Adipocyte (in vitro differentiated cells): ENCODE data around the gene ZCRB1.

ENCODE experiments used
- DNase-seq: peaks from one replicate; pipeline ENCODE4 v3.0.0-alpha.2; 2015; ENCODE audit warnings: low read depth
- H3K27me3 ChIP-seq: replicated peaks from 2 replicates; pipeline ENCODE4 v1.7.0; 2013; ENCODE audit warnings: mild to moderate bottlenecking, low read length, moderate library complexity; ENCODE audit not compliant: control insufficient read depth, insufficient read depth
- H3K36me3 ChIP-seq: 2 replicates; pipeline ENCODE4 v1.7.0; 2013; ENCODE audit warnings: low read length, mild to moderate bottlenecking, moderate library complexity; ENCODE audit not compliant: control insufficient read depth, insufficient read depth, severe bottlenecking
- H3K4me1 ChIP-seq: 2 replicates; pipeline ENCODE4 v1.7.0; 2013; ENCODE audit warnings: mild to moderate bottlenecking, low read length, moderate library complexity; ENCODE audit not compliant: control insufficient read depth, insufficient read depth
- H3K4me3 ChIP-seq: 2 replicates; pipeline ENCODE4 v1.7.0; 2013; ENCODE audit warnings: mild to moderate bottlenecking, low read length, moderate library complexity
- H3K9ac ChIP-seq: 2 replicates; pipeline ENCODE4 v1.7.0; 2013; ENCODE audit warnings: mild to moderate bottlenecking, low read length, moderate library complexity
- H3K9me3 ChIP-seq: 2 replicates; pipeline ENCODE4 v1.7.0; 2013; ENCODE audit warnings: mild to moderate bottlenecking, low read length, moderate library complexity; ENCODE audit not compliant: control insufficient read depth

The ZCRB1 gene

GRCh38 chr12:42296503-42297109 is 29.3 kb downstream of the ZCRB1 start:
- no peak overlapping the region for H3K4me3 ChIP-seq
- peak; percentile 9 for DNase-seq
- H3K9me3 ChIP-seq = no peaks in the 10 kb centered on the region
- no peak overlapping the region for H3K9ac ChIP-seq
- no peaks in the 10 kb centered on the region for H3K4me1 ChIP-seq
- no peaks in the 10 kb centered on the region for H3K27me3 ChIP-seq
- H3K36me3 ChIP-seq = no peaks in the 10 kb centered on the region

- Histone ChIP-seq H3K4me3 (no peak overlapping the region), H3K4me1 (no peaks in the 10 kb centered on the region), H3K9ac (no peak overlapping the region), H3K36me3 (no peaks in the 10 kb centered on the region), H3K27me3 (peaks cover 2% of the 10 kb centered on the region), H3K9me3 (no peaks in the 10 kb centered on the region)
- no peak for DNase-seq
Measured at GRCh38 chr12:42291680-42292079, 34.2 kb downstream of the ZCRB1 start.

GRCh38 chr12:42288544-42288943 is 37.4 kb downstream of the ZCRB1 start:
- Histone ChIP-seq H3K4me1 (no peaks in the 10 kb centered on the region), H3K4me3 (no peak overlapping the region), H3K36me3 (no peaks in the 10 kb centered on the region), H3K27me3 (peaks cover 2% of the 10 kb centered on the region), H3K9me3 (no peaks in the 10 kb centered on the region), H3K9ac (no peak overlapping the region)
- no peak for DNase-seq

GRCh38 chr12:42286741-42287140 is 39.2 kb downstream of the ZCRB1 start:
- H3K36me3 ChIP-seq = no peaks in the 10 kb centered on the region
- peaks cover 3% of the 10 kb centered on the region for H3K4me1 ChIP-seq
- no peak overlapping the region for H3K9ac ChIP-seq
- H3K9me3 ChIP-seq = no peaks in the 10 kb centered on the region
- DNase-seq = no peak
- H3K27me3 ChIP-seq = peaks cover 2% of the 10 kb centered on the region
- no peak overlapping the region for H3K4me3 ChIP-seq

- H3K9me3 ChIP-seq = no peaks in the 10 kb centered on the region
- H3K4me1 ChIP-seq = peaks cover 3% of the 10 kb centered on the region
- H3K27me3 ChIP-seq = no peaks in the 10 kb centered on the region
- DNase-seq = no peak
- H3K9ac ChIP-seq = no peak overlapping the region
- no peak overlapping the region for H3K4me3 ChIP-seq
- no peaks in the 10 kb centered on the region for H3K36me3 ChIP-seq
Measured at GRCh38 chr12:42285431-42285830, 40.5 kb downstream of the ZCRB1 start.

GRCh38 chr12:42284876-42285275 is 41.0 kb downstream of the ZCRB1 start:
- DNase-seq = peak; percentile 47
- Histone ChIP-seq H3K4me3 (no peak overlapping the region), H3K4me1 (peaks cover 3% of the 10 kb centered on the region), H3K27me3 (no peaks in the 10 kb centered on the region), H3K9ac (no peak overlapping the region), H3K9me3 (no peaks in the 10 kb centered on the region), H3K36me3 (no peaks in the 10 kb centered on the region)

- Histone ChIP-seq H3K27me3 (no peaks in the 10 kb centered on the region), H3K9ac (no peak overlapping the region), H3K36me3 (no peaks in the 10 kb centered on the region), H3K4me3 (no peak overlapping the region), H3K4me1 (peaks cover 3% of the 10 kb centered on the region), H3K9me3 (no peaks in the 10 kb centered on the region)
- DNase-seq = no peak
Measured at GRCh38 chr12:42284157-42284556, 41.7 kb downstream of the ZCRB1 start.

GRCh38 chr12:42283739-42284138 is 42.2 kb downstream of the ZCRB1 start:
- Histone ChIP-seq H3K36me3 (no peaks in the 10 kb centered on the region), H3K4me3 (no peak overlapping the region), H3K9me3 (no peaks in the 10 kb centered on the region), H3K9ac (no peak overlapping the region), H3K27me3 (no peaks in the 10 kb centered on the region), H3K4me1 (peaks cover 3% of the 10 kb centered on the region)
- DNase-seq = no peak

GRCh38 chr12:42282294-42282693 is 43.6 kb downstream of the ZCRB1 start:
- H3K4me1 ChIP-seq = peaks cover 3% of the 10 kb centered on the region
- no peak overlapping the region for H3K4me3 ChIP-seq
- H3K27me3 ChIP-seq = no peaks in the 10 kb centered on the region
- no peak overlapping the region for H3K9ac ChIP-seq
- no peaks in the 10 kb centered on the region for H3K36me3 ChIP-seq
- H3K9me3 ChIP-seq = no peaks in the 10 kb centered on the region
- DNase-seq = no peak

- Histone ChIP-seq H3K27me3 (no peaks in the 10 kb centered on the region), H3K9ac (no peak overlapping the region), H3K36me3 (no peaks in the 10 kb centered on the region), H3K4me3 (no peak overlapping the region), H3K4me1 (peaks cover 3% of the 10 kb centered on the region), H3K9me3 (no peaks in the 10 kb centered on the region)
- DNase-seq = no peak
Measured at GRCh38 chr12:42281844-42282243, 44.0 kb downstream of the ZCRB1 start.

GRCh38 chr12:42281278-42281677 is 44.6 kb downstream of the ZCRB1 start:
- H3K9me3 ChIP-seq = no peaks in the 10 kb centered on the region
- no peaks in the 10 kb centered on the region for H3K36me3 ChIP-seq
- no peak overlapping the region for H3K4me3 ChIP-seq
- no peak overlapping the region for H3K9ac ChIP-seq
- no peak for DNase-seq
- H3K4me1 ChIP-seq = peaks cover 3% of the 10 kb centered on the region
- no peaks in the 10 kb centered on the region for H3K27me3 ChIP-seq

- no peak overlapping the region for H3K9ac ChIP-seq
- no peak for DNase-seq
- no peaks in the 10 kb centered on the region for H3K9me3 ChIP-seq
- no peak overlapping the region for H3K4me3 ChIP-seq
- no peaks in the 10 kb centered on the region for H3K36me3 ChIP-seq
- no peaks in the 10 kb centered on the region for H3K27me3 ChIP-seq
- peaks cover 3% of the 10 kb centered on the region for H3K4me1 ChIP-seq
Measured at GRCh38 chr12:42278128-42278510, 47.8 kb downstream of the ZCRB1 start.
